GM19239 (cell line): ENCODE measurements around the gene PDZD2.

Experiments
- DNase-seq: peaks from one replicate; pipeline ENCODE4 v3.0.0; 2011; ENCODE audit warnings: low spot score; ENCODE audit not compliant: insufficient read length
- FAIRE-seq: peaks from 2 replicates; lab custom pipeline; 2011; peaks lifted over from hg19 to GRCh38; lab: Jason Lieb, UNC

PDZD2 gene

GRCh38 chr5:31900296-31900865 lies 261.4 kb downstream of the PDZD2 start:
- FAIRE-seq, result no peak
- no peak for DNase-seq

DNA sequence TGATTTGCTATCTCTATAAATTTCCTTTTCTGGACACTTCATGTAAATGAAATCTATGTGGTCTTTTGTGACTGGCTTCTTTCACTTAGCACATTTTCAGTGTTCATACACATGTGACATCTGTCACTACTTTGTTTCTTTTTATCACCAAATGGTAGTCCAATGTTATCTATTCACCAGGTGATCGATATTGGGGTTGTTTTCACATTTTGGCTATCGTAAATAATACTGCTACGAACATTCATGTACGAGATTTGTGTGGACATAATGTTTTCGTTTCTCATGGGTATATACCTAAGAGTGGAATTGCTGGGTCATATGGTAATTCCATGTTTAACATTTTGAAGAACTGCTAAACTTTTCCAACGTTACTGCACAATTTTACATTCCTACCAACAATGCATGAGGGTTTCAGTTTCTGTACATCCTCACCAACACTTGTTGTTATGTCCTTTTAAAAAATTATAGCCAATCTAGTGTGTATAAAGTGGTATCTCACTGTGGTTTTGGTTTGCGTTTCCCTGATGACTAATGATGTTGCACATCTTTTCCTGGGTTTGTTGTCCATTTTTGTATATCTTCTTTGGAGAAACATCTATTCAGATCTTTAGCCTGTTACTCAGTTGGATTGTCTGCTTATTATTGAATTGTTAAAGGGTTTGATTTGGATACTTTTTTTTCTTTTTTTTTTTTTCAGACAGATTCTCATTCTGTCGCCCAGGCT lies 263.0 kb downstream of the PDZD2 start:
- FAIRE-seq (no peak), DNase-seq (no peak)

DNA sequence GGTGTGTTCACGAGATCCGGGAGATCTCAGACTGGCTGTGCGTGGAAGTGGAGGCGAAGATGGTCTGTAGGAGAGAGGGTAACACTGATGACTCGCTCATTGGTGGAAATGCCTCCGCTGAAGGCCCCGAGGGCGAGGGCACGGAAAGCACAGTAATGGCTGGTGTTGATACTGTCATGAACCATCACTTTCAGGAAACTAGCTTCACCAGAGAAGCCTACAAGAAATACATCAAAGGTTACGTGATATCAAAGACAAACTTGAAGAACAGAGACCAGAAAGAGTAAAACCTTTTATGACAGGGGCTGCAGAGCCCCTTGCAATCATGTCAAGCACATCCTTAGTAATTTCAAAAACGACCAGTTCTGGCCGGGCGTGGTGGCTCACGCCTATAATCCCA lies 269.5 kb downstream of the PDZD2 start:
- no peak for FAIRE-seq

GRCh38 chr5:31909073-31909472 lies 270.1 kb downstream of the PDZD2 start:
- FAIRE-seq, result no peak
- no peak for DNase-seq

More for the DNA sequence above, 269.5 kb downstream of the PDZD2 start:
- no peak for DNase-seq

DNA sequence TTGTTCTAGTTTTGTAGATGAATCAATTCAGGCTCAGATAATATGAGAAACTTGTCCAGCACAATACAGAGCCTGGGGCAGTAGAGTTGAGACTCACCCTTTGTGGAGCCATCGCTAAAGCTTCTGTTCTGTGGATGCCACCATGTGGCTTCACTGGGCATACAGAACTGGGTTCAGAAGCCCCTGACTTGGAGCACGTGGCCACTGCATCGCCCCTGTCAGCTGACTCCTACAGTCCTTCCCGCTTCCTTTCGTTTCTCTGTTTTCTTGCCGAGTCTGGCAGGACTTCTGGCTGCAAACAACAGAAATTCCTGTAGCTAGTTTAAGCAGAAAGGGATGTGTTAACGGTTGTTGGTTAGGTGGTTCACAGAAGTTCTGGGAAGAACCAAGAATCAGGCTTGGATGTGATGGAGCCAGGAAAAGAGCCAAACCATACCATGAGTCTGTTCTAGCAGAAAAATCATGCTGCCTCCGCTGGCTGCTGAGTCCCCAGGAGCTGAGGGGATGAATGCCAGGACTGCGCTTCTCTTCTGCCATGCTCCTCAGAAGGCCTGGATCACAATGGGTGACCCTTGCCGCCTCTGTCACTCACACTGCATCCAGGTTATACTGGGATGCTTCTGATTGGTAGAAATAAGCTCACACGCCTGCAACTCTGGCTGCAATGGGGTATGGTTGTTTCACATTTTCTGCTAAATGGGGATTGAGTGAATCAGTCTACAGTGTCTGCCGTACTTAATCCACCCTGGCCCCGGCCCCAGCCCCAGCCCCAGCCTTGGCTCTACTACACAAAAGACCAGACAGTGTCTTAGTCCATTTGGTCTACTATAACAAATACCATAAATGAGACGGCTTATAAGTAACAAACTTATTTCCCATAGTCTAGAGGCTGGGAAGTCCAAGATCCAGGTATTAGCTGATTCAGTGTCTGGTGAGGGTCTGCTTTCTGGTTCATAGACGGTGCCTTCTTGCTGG lies 272.6 kb downstream of the PDZD2 start:
- DNase-seq, result no peak
- FAIRE-seq, result no peak

GRCh38 chr5:31913808-31914207 lies 274.9 kb downstream of the PDZD2 start:
- DNase-seq (no peak), FAIRE-seq (no peak)

DNA sequence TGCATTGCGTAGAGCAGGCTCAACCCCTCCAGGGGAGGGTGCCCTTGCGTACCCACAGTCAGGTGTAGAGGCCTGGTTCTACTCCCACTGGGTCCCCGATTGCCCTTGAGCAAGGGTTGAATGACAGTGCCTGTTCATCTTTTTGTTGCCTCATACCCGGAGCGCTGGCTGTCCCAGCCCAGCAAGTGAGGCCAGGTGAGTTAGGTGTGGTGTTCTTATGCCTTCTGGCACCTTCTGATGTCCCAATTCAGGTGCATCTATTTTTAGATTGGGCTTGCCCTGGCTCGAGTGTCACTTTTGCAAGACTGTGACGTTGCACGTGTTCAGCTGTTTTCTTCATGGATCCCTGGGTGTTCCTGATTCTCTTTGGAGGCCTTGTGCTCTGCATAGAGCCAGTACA lies 277.4 kb downstream of the PDZD2 start:
- FAIRE-seq (no peak), DNase-seq (no peak)

DNA sequence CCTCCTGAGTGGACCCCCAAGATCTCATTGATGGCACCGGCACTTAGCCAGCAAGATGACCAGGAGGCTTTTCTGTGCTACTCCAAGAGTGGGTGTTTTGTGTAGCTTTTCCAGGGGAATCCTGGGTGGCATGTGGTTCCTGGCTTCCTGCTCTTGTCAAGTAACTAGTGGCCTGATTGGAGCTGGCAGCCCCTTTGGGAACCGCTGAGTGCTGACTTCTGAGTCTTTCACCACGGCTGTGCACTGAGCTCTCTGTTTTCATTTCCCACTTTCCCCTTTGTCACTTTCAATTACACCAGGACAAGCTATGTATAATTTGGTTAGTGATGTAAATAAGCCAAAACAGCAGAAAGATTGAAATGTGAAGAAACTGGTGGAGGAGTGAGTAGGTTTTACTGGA lies 279.8 kb downstream of the PDZD2 start:
- DNase-seq (no peak), FAIRE-seq (no peak)

DNA sequence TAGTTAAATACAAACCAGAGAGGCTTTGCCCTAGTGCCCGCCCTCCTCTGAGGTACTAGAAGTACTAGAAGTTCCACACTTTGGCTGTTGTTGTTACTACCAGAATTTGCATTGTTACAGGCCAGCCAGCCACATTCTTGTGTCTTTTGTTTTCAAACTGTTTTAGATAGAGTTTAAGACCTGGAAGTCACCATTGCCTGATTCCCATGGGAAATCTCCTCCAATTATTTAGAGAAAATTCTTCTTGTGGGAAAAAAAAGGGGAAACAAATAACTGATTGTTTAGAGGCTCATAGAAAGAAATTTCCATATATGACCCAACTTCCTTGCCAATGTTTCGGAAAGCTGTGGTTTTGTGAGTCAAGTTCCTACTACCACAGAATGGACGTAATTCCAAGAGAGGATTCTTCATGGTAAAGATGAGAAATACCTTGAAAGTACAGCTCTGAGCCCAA lies 282.9 kb downstream of the PDZD2 start:
- DNase-seq (no peak), FAIRE-seq (no peak)

DNA sequence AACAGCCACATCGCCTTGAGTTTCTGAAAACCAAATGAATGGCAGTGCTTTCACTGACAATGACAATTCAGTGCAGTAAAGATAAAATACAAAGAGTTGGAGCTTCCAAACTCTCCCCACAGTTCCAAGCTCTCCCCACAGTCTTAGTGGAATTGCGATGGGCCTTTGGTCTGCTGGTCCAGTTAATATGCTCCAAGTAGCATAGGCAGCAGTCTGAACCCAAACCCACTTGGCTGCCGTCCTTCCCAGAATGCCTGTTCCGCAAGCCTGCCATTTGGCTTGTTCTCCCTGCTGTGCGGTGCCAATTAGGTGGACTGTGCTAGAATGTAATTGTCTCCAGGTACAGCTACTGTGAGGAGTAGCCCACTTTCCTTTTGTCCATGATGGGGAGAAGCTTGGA lies 285.1 kb downstream of the PDZD2 start:
- DNase-seq, result no peak
- no peak for FAIRE-seq

GRCh38 chr5:31931874-31932273 lies 292.9 kb downstream of the PDZD2 start:
- DNase-seq (no peak), FAIRE-seq (no peak)

DNA sequence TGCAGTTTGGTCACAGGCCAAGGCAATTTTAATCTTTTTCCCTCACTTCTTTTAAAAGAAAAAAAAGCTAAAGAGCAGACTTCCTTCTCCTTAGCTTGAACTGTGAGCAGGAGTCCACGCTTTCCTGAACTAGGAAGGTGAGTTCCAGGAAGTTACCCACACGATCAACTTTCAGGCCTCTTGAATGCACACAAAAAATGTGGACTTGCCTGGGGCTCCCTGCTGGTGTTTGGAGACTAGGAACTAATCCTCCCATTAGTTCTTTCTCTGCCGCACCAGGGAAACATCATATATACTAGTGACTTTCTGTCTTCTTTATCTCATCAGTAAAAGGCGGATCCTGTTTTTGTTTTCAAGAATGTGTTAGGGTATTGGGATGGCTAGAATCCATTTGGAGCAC lies 295.2 kb downstream of the PDZD2 start:
- DNase-seq (no peak), FAIRE-seq (no peak)

- no peak for FAIRE-seq
Measured at GRCh38 chr5:31935496-31936369, 296.8 kb downstream of the PDZD2 start.

DNA sequence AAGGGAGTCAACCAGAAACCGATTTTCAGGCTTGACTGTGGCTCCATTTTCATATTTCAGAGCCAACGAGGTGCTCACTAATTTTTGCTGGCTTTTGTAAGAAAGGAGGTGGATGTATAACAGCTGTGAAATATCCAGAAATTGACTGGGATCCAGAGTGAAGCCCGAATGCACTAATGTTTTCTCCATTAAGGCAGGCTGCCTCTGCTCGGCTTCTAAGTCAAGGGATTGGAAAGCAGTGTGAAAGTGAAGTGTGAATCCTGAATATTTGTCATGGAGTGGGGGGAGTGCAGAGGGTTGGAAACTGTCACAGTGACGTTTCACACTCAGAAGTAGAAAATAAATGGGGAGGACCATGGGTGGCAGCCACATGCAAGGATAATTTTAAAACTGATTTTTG lies 297.8 kb downstream of the PDZD2 start:
- FAIRE-seq, result no peak

More at GRCh38 chr5:31935496-31936369, 296.8 kb downstream of the PDZD2 start:
- no peak for DNase-seq

DNA sequence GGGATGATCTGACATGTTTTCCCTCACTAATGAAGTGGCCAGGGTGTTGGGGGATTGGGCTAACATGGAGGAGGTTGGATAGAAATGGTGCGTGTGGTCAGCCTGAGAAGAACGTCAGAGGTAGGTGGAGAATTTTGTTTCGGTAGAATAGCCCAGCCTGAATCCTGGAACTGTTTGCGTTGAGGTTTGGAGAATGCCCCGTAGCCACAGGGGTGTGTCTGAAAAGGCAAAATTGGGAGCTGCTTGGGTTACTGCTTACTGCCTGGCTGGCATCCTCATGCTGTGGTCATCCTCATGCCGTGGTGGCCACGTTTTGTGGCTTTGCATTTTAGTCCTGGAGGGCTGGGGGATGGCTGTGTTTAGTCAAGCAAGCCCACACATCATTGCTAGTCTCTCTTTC lies 298.3 kb downstream of the PDZD2 start:
- DNase-seq (no peak), FAIRE-seq (no peak)

More for the DNA sequence above, 297.8 kb downstream of the PDZD2 start:
- no peak for DNase-seq

- DNase-seq, result no peak
- no peak for FAIRE-seq
Measured at GRCh38 chr5:31937703-31938102, 298.8 kb downstream of the PDZD2 start.

DNA sequence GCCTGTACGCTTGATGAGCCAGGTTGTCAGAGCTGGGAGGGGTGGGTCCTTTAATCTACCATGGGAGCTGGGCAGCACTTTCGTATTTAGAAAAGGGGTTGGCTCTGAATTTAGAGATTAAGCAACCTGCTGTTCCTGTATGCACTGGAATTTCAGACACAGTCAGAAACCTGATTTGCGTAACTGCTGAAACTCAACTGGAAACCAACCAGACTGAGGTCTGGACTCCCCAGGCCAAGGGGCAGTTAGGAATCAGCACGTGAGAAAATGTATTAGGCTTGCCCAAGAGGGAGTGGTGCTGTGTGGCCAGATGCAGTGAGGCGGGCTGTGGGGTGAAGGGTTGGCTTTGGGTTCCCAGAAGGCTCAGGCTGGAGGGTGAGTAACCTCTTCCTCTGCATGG lies 300.2 kb downstream of the PDZD2 start:
- FAIRE-seq (no peak), DNase-seq (no peak)

- DNase-seq (no peak), FAIRE-seq (no peak)
Measured at GRCh38 chr5:31941151-31941755, 302.3 kb downstream of the PDZD2 start.

DNA sequence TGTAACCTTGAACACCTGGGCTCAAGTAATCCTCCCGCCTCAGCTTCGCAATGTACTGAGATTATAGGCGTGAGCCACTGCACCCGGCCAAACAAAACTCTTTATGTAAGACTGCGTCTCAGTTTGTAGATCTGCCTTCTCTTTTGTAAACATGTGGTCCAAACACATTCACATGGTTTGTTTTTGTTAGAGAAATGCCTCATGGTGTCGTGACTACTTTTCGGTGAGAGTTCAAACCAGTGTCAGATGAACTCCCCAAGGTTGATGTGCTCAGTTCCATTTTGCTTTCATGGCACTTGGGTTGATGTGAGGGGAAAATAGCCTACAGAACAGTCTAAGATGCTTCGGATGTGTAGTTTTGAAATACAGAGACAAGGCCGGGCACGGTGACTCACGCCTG lies 303.6 kb downstream of the PDZD2 start:
- DNase-seq (no peak), FAIRE-seq (no peak)
